Kidney glomerular epithelial cell (primary cell): Measurements from ENCODE around the gene HOXB9.
A peak's percentile ranks its signal among the peaks of the same experiment; 100 is the strongest.

Experiments used
- DNase-seq: peaks from one replicate; lab custom pipeline; 2025; lab: John Stamatoyannopoulos, UW

HOXB9 gene

DNA sequence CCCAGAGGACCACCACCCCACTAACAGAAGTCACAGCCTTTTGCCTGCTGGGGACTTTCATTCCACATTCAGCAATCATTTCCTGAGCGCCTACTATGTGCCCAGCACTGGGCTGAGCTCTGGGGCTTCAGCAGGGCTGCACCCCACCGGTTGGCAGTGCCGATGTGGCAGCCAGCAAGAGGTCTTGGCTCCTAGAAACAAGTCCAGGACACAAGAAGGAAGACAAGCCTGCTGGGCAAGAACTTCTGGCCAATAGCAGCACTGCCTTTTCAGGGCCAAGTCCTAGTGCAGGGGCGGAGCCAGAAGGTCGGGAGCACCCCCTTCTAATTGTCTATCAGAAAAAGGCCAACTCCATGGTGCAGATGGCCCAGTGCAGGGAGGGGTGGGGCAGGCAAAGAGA lies 13.0 kb upstream of the HOXB9 start:
- no peak for DNase-seq

DNA sequence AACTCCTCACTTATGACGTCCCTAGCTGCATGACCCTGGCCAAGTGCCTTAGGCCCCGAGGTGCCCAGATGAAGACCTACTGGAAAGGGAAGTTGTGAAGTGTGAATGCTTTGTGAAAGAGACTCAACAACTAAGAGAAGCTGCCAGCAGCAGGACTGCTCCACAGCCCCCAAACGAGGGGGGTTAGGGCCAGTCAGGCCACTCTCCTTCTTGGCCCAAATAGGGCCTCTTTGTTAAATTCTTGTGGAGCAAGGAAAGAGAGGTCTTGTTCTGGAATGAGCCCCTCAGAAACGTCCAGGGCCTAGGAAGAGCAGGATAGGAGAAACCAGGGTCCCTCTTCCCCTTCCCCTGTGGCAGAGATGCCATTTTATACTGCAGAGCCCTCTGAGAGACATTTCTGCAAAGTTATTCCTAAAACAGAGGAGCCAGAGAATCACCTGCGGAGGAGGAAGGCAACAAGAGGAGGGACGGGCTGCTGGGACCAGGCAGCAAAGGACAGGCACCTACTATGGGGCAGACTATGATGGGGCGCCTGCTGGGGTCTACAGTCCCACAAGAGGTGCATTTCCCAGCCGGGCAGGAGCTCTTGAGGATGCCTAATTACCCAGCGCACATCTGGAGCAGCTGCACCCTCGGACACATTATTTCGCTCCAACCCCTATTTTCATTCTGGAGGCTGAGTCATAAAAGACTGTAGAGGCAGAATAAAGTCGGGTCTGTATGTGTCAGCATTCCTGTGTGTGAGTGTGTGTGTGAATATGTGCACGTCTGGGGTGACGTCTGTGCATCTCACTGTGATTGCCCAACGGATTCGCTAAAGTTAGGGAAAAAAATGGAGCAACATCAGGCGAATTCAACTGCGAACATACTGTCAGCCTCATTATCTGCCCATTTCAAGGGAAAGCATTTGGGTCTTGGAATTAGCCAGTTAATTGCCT lies 11.4 kb upstream of the HOXB9 start:
- no peak for DNase-seq

DNA sequence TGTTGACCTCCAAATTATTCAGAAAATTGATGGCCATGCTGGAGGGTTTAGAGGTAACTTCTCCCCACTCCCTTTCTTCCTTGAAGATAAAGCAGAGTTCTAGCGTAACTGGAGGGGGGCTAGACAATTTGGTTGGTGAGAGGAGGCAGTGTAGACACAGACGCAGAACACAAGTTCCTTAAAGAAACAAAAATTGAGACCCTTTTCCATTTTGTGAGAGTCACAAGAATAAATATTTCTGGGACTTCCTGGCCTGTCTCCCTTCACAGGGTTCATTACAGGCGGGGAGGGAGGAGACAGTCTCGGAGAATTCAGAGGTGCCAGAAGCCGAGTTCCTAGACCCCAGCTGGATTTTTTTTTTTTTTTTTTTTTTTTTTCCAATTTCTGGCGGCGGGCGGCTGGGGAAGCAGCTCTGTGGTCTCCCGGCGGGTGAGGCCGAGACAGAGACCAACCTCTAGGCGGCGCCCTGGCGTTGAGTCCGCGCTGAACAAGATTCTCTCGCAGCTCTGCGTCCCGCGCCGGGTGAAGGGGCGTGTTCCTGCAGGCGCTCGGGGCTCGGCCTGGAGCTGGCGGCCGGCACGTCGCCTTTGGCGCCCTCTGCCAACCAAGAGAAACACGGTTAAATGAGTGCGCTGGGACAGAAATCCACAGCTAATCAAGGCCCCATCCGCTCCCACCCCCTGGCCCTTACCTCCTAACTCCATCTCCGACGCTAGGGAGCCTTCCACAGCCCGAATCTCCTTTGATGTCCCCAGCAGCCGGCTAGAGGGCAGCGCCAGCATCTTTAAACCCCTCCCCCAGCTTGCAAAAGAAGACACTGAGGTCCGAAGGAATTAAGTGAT lies 10.2 kb upstream of the HOXB9 start:
- DNase-seq: peak; percentile 67

DNA sequence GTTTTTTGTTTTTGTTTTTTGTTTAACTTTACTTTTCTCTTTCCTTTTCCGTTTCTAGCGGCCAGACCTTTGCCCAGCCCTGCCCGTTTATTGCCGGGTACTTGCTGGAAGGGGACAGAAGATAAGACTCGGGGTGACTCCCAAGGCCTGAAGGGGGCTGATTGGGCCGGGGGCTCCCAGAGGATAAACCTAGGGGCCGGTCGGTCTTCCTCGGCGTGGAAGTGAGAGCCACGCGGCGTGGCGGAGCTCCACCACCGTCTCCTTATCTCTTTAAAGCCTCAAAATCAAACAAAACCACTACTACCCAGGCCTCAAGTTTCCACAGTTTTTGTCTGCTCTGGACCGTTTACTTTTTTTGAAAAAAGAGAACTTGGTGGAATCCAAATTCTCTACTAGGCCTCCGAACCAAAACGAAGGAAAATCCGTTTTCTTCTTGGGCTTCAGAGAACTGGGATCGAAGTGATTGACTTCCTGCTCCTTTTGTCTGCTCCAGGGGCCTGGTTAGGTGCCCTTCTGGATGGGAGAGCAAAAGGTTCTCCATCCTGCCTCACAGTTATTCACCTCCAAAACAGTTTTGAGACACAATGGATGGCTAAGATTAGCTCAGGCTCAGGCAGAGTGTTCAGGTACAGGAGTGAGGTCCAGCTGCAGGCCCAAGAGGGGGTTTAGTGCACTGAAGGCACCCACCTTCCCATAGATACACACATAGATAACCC lies 8.5 kb upstream of the HOXB9 start:
- DNase-seq: no peak

DNA sequence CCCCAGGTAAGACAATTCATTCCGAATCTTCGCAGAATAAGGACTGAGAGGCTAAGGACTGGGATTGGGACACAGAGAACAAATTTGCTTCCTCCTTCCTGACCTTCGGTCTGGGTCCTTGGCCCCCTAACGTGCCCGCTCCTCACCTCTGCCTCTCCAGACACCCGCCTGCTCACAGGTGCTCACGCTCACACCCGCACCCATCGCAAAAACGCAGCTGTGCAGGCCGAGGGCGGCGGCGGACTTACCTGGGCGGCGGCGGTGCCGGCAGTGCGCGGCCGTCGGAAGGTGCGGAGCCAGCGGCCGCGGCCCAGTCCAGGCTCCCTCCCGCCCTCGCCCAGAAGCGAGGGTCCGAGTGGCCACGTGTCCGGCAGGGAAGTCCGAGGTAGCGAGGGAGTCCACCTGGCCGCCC lies 7.1 kb upstream of the HOXB9 start:
- no peak for DNase-seq

DNA sequence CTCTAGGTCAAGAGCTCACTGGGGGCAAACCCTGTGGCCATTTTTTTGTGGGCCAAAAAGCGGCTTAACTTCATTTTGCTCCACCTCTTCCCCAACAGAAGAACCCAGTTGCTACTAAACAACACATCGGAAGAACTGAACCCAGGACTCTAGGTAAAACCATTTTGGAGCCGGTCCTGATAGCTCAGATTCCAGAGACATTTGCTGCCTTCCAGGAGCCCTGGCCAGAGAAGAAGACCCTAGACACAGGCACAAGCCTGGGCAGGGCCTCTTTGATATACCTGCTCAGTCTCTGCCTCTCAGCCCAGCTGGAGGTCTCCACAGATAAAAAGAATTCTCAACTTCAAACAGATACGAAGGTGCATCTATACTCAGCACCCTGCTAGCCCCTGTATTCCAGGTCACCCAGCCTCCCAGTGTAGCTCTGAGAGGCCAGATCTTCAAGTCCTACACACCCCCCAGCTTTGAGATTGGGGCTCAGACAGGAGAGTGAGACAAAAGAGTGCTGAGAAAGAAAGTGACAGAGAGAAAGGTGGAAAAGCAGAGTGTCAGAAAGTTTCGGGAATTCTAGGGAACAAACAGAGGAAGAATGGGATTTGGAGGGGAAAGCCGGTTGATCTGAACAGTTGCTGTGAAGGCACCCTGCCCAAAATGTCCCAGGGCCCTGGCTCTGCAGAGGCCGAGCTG lies 6.6 kb upstream of the HOXB9 start:
- DNase-seq: no peak

DNA sequence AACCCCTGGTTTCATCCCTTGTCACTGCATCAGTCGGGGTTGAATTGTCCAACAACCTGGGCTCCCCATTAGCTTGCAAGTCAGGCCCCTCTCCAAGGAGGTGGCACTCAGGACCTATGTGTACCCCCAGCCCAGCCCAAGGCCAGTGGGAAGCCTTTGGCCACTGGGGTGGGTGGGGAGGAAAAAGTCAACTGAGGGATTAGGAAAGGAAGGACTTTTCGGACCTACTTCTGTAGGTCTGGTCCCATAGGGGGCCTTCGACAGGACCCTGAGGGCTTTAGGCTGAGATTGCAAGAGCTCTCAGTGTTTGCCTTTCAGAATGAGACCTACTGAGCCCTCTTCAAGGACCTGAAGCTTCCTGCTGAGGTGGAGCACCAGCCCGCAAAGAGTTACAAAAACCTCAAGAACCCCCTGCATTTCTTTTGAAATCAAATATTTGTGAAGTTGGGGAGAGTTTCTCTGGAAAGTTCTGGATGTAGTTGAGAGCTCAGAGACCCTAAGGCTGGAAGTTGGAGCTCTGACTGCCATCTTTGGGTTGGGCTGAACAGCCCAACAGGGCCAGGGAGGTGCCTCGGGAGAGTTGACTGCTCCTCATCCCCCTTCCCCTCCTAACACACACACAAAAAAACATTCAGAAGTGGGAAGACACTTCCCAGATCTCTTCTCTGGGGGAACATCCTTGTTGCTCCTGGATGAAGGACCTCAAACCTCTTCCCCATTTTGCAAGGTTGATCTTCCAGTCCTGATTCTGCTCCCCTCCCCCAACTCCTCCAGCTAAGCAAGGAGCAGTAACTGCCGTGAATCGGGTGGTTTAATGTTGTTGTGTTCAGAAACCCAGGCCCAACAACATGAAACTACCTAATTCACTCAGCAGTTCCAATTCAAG lies 5.8 kb upstream of the HOXB9 start:
- no peak for DNase-seq

DNA sequence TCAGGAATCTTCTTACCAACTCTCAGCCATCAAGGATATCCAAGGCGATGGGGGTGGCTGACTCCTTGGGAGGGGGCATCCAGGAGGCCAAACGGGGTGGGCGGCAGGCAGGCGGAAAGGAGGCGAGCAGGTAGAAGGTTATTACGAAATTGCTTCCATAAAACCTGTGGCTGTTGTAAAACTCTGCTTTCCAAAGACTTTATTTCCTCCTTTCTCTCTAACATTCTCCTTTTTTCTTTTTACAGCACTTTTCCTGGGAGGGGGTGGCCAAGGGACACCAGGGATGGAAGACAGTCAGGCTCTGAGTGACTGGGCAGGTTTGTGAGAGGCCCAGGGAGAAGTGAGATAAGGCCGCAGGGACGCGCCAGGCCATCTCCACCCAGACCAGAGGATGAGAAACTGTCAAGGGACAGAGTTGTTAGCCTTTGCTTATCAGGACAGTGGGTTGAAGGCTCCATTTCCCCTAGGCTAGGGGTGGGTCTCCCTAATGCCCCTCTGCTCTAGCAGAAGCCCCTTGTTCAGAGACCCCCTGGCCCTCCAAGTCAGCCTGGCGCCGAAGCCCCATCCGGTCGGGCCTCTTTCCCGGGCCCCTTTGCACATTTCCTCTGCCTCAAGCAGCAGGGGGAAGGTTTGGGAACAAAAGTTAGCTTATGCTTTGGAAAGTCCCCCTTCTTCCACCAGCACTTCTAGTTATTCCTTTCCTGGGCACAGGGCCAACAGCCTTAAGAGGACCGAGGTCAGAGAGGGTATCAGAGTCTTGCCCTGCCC lies 5.0 kb upstream of the HOXB9 start:
- no peak for DNase-seq

DNA sequence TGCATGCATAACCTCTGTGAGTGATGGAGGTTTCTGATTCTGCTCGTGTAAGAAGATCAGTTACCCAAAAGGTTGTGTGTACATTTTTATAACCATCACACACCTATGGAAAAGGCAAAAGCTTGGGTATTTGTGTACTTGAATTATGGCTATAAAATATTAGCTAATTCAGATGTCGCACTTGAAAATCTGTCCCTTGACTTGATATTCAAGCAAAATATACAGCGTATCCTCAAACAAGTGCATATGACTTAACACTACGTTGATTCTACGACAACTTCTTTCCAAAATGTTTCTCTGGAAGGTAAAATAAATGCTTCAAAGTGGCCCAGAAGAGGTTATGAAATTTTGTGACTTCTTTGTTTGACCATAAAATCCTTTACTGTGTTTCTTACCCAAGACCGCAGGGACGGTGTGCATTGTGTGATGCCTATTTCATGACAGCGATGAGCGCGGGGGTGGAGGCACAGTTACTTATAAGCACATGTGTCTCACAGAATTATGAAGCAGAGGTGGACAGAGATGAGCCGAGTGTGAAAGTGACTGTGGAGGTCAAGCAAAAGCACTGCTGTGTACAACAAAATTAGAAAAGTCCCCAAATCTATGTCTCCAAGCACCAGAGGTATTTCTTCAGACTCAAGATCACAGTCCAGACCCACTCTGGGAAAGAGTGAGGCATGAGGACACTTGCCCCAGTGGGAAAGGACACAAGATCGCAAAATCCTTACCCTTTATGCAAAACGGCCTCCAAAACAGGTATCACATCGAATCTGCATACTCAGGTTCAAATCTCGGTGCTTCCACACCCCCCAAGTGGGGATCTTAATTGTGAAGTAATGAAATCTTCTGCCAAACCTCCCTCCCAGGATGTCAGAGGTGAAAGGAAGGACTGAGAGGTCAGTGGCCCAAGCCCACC lies 4.1 kb upstream of the HOXB9 start:
- no peak for DNase-seq

DNA sequence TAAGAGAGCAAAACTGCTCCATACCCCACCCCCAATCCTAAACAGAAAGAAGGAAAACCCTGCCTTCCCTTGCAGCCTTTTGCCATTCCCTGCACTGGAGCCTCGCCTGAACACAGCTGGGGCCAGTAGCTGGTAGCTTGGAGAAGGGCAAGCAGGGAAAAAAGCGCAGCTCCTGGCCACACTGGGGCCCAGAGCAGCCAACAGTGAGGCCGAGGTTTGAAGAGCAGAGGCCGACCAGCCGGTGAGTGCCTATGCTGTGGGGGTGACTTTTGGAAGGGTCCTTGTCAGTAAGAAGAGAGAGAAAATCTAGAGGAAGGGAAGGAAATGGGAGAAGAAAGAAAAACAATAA lies 3.2 kb upstream of the HOXB9 start:
- DNase-seq: no peak

DNA sequence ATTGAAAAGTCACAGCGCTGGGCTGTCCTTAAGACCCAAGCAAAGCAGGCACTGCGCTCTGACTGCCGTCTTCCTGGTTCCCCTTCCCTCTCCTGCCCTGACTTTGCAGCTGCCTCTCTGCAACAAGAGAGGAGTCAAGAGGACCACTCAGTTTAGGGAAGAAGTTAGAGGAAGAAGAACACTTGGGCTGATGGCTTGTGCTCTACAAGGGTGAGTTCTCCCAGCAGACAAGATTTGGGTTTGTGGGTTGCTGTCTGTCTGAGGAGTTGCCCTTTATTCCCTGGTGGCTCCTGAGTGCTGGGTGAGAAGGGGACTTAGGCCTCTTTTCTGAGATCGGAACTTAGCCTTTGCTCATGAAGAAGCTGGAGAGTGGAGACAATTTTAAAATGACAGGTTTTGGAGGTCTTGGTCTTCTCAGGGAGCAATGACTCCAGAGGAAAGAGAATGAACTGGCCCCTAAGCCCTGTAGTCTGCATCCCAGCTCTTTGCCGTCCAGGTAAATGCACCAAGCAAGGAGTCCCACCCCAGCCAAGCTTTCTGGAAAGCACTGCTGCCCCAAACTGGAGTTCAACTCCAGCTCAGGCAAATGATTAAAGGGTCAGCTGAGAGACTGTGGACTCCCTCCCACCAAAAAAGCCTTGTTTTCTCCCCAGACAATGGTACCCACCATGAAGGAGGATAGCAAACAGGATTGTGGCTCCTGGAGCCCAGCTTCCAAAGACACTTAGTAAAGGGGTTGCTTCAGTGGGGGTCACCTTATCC lies 2.7 kb upstream of the HOXB9 start:
- DNase-seq: no peak

DNA sequence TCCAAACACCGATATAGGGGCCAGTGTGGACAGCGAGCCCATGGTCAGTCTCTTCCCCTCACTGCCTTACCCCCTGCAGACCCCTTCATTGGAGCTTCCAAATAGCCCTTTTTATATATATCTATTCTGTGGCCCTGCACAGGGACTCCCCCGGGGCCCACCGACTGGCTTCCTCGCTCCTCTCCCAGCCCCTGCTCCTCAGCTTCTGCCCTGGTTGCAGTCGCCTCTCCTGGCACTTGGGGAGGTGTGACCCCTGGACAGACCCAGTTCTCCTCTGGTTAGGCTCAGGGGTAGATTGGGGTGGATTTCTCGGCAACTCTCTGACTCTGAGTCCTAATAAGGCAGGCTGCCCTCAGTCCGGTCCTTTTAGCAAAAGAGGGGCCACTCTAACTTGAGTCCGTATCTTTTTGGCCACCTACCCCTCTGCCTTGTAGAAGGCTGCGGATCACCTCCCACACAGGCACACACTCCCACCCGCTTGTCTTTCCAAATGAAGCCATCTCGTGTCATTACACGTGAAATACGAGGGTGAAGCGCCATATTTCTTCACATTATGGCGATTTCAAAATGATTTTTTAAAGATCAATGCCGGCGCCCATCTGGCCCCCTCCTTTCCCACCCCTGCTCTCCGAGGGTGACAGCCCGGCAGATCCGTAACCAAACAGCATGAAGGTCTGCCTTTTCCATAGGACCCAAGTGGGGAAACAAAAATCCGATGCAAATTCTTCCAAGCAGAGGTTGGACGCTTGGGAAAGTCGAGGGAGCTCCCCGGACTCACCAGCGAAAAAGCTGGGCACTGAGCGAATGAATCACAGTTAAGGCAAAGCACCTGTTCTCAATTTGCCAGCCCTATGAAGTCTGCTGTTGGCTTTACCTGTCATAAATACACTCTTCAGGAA lies 1.7 kb upstream of the HOXB9 start:
- DNase-seq: no peak

DNA sequence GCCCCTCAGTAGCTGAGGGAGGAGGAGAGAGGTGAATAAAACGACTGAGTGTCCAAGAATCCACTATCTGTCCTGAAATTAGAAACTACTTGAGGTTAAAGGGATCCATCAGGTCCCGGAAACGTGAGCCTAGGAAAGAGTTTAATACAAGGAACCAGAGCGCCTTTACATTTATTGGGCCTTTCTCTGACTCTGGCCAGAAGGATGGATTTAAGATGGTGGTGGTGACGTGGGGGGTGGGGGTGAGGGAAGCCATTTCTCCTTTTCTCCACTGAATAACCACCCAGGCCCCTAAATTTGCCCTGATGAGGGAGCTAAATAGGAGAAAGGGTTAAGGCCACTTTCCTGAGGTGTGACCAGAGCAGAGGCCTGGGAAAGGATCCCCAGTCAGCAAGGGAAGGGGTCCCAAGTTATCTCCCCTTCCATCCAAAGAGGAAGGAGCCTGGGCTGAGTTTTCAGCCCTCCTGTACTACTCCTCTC lies 1.0 kb upstream of the HOXB9 start:
- DNase-seq: no peak

DNA sequence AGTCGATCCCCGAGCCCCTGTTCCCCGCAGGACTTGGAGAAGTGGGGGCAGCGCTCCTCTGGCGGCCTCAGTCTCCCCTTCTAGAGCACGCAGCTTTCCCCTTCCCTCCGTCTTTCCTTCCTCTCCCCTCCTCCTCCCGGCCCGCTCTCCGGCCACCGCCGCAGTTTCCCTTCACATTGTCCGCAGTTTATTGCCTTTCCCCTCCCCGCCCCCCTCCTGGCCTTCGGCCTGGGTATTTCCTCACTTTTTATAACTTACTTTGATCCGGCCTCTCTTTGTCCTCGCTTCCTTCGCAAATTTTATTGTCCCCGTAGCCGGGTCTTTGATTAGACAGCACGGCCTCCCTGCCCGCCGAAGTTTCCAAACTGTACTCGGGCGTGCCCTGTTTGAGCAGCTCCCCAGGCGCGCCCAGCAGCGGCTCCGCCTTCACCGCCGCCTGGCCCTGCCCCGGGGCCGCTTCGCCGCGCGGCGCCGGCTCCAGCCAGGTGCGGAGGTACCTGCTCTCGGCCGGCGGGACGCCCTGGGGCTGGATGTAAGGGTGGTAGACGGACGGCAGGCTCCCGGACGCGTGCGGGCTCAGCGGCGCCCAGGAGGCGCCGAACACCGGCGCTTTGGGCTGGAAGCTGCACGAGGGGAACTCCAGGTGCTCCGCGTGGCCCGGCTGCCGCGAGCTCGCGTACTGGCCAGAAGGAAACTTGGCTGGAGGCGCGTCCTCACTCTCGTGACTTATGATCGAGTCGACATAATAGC lies 488 bp downstream of the HOXB9 start:
- peak; percentile 28 for DNase-seq

DNA sequence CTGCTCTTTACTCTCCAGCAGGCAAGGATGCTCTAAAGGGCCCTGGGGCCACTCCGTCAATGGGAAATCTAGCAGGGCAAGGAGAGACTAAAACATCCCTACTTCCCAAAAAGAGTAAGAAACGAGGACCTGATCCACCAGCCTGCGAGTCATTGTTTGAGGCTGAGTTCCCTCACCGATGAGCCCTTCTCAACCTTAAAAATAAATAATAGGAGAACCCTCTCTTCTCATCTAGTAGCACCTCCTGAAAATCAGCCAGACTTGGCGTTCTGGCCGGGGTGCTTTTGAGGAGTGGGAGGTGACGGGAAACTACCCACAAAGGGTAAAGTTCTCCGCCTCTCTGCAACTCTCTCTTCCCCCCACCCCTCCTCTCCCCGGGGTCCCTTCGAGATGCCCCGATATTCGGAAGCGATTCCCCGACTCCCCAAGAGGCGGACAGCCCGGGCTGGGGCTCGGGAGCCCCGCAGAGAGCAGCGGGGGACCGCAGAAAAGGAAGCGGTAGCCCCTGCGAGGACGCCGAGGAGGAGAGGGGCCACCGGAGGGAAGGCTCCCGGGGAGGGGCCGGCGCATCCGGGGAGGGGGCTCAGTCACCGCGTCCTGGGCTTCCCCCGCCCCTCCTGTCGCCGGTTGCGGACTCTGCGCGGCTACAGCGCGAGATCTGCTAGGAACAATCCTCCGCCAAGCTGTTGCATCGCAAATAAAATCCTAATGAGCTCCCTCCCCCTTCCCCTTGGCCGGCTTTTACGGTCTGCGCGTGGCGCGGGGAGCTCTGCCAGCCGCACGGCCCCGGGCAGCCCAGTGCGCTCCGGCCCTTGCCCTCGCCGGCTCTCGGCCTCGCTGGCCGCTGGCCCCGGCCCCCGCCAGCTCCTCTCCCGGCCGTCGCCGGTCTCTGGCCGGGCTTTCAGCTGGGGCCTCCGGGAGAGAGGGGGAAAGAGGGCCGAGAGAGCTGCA lies 1.3 kb downstream of the HOXB9 start:
- no peak for DNase-seq
